Fibroblast of lung (primary cell): ENCODE results near the gene ITLN2. TPM values are rescaled to one million over a fixed set of nuclear protein-coding genes. Genes with fewer than 3 reads are reported as not detected.
"Not testable (repeated sequence)": the region's sequence is repeated elsewhere in the genome, so short reads cannot be mapped to it uniquely, and the experiment has no call there.

Experiments
- DNase-seq, 2 donors: peaks; one replicate each; pipeline versions ENCODE4 v3.0.0 to v3.0.0-alpha.2; 2010; ENCODE audit warnings: low read depth in 2 of 2
- H2AFZ ChIP-seq: 2 replicates; pipeline ENCODE4 v1.5.1; 2012; ENCODE audit warnings: low read length, control low read depth, inconsistent platforms
- H3K27ac ChIP-seq: 2 replicates; pipeline ENCODE4 v1.5.1; 2011; ENCODE audit warnings: low read length, control low read depth; ENCODE audit not compliant: insufficient read depth
- H3K27me3 ChIP-seq: 2 replicates; pipeline ENCODE4 v1.5.1; 2011; ENCODE audit warnings: mild to moderate bottlenecking, low read length; ENCODE audit not compliant: control insufficient read depth, insufficient read depth
- H3K36me3 ChIP-seq: 2 replicates; pipeline ENCODE4 v1.5.1; 2011; ENCODE audit warnings: low read length; ENCODE audit not compliant: control insufficient read depth, insufficient read depth
- H3K4me1 ChIP-seq: 2 replicates; pipeline ENCODE4 v1.5.1; 2011; ENCODE audit warnings: low read length; ENCODE audit not compliant: control insufficient read depth, insufficient read depth; ENCODE audit errors: extremely low read depth
- H3K4me2 ChIP-seq: 2 replicates; pipeline ENCODE4 v1.5.1; 2011; ENCODE audit warnings: low read length, control low read depth; ENCODE audit not compliant: insufficient read depth; ENCODE audit errors: extremely low read depth
- H3K4me3 ChIP-seq, 4 experiments: fragments of 200-600 bp in 1 of 4; sonication (generic) in 1 of 4; replicated peaks in 1 of 4; 2 replicates each; pipeline ENCODE4 v1.5.1; 2011 to 2016; ENCODE audit warnings: low read length in 4 of 4, low read depth in 3 of 4, mild to moderate bottlenecking in 3 of 4, control low read depth in 2 of 4, inconsistent platforms in 1 of 4, mixed read lengths in 1 of 4; ENCODE audit not compliant: insufficient read depth in 1 of 4; ENCODE audit errors: control extremely low read depth in 1 of 4
- H3K79me2 ChIP-seq: 2 replicates; pipeline ENCODE4 v1.5.1; 2012; ENCODE audit warnings: mild to moderate bottlenecking, low read length, inconsistent platforms; ENCODE audit not compliant: control insufficient read depth, insufficient read depth
- H3K9ac ChIP-seq: 2 replicates; pipeline ENCODE4 v1.5.1; 2011; ENCODE audit warnings: mild to moderate bottlenecking, low read length, control low read depth; ENCODE audit not compliant: insufficient read depth
- H3K9me3 ChIP-seq: 2 replicates; pipeline ENCODE4 v1.5.1; 2012; ENCODE audit warnings: low read depth, low read length; ENCODE audit not compliant: control insufficient read depth, insufficient read depth
- H4K20me1 ChIP-seq: 2 replicates; pipeline ENCODE4 v1.5.1; 2011; ENCODE audit warnings: low read length; ENCODE audit not compliant: control insufficient read depth, insufficient read depth; ENCODE audit errors: extremely low read depth
- EZH2 ChIP-seq: IDR thresholded peaks from 2 replicates; pipeline ENCODE4 v1.5.1; 2012; ENCODE audit warnings: low read length, control low read depth, mild to moderate bottlenecking; ENCODE audit errors: missing control alignments
- polyA plus RNA-seq, 2 donors: library from polyadenylated mRNA; depleted of rRNA in 1 of 2; stranded (reverse) in 1 of 2; unstranded in 1 of 2; fragments of >200 nt; gene quantifications; 2 replicates each; pipeline ENCODE4 v1.2.1, GENCODE V29; 2011 to 2012; ENCODE audit warnings: missing spikeins in 1 of 2
- total RNA-seq: library from RNA; depleted of rRNA; stranded (reverse); fragments of >200 nt; gene quantifications from 2 replicates; pipeline ENCODE4 v1.2.1, GENCODE V29; 2014
- TF ChIP-seq, protein P1 (sequence below), 2 donors: IDR thresholded peaks in 1 of 2; conservative IDR thresholded peaks in 1 of 2; 1 replicate in 1 of 2; 2 replicates in 1 of 2; pipeline ENCODE4 v1.5.1; 2011 to 2012; ENCODE audit warnings: low read length in 2 of 2, control low read depth in 1 of 2, inconsistent platforms in 1 of 2, low read depth in 1 of 2, mild to moderate bottlenecking in 1 of 2

ITLN2 gene
- total and polyA plus RNA-seq, 2 donors (not counting 1 experiment from before 2014, with no cell fraction given): not detected

DNA sequence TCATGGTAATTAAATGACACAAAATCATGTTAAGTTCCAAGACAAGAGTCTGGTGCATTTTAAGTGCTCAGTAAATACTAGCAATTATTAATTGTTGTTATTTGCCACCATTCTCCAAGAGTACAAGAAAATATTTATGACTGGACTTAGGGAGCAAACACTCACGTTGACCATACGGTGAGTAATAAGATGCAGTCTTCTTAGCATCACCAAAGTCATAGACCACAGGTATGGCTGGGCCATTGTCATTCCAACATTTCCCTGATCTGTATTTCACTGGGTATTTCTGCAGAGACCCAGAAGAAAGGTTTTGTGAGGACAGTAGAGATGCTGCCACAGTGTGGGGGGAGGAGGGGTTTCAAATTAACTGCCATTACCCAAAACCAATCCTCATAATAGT is 4.7 kb downstream of the ITLN2 start:
- H3K4me2 ChIP-seq: no peak overlapping the region

DNA sequence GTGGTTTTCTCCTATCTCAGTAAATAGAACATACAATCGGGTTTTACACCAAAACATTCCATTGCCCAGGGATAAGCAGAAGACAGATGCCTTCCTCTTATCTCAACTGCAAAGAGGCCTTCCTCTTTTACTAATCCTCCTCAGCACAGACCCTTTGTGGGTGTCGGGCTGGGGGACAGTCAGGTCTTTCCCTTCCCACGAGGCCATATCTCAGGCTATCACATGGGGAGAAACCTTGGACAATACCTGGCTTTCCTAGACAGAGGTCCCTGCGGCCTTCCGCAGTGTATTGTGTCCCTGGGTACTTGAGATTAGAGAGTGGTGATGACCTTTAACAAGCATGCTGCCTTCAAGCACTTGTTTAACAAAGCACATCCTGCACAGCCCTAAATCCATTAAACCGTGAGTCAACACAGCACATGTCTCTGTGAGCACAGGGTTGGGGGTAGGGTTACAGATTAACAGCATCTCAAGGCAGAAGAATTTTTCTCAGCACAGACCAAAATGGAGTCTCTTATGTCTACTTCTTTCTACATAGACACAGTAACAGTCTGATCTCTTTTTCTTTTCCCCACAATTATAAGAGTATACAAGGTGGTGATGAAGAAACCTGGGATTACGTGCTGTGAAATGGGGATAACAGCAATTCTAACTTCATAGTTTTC is 5.3 kb downstream of the ITLN2 start:
- not testable (repeated sequence) for H3K9me3 ChIP-seq, H3K4me1 ChIP-seq, H3K27me3 ChIP-seq, DNase-seq, H3K9ac ChIP-seq, H3K4me2 ChIP-seq, H2AFZ ChIP-seq, H4K20me1 ChIP-seq, H3K27ac ChIP-seq, H3K79me2 ChIP-seq, H3K36me3 ChIP-seq, H3K4me3 ChIP-seq

More for the DNA sequence above, 4.7 kb downstream of the ITLN2 start:
- no peaks in the 10 kb centered on the region for H3K36me3 ChIP-seq
- H3K9ac ChIP-seq: no peak overlapping the region
- H2AFZ ChIP-seq: no peak overlapping the region
- no peaks in the 10 kb centered on the region for H3K9me3 ChIP-seq
- TF ChIP-seq, protein P1, sequence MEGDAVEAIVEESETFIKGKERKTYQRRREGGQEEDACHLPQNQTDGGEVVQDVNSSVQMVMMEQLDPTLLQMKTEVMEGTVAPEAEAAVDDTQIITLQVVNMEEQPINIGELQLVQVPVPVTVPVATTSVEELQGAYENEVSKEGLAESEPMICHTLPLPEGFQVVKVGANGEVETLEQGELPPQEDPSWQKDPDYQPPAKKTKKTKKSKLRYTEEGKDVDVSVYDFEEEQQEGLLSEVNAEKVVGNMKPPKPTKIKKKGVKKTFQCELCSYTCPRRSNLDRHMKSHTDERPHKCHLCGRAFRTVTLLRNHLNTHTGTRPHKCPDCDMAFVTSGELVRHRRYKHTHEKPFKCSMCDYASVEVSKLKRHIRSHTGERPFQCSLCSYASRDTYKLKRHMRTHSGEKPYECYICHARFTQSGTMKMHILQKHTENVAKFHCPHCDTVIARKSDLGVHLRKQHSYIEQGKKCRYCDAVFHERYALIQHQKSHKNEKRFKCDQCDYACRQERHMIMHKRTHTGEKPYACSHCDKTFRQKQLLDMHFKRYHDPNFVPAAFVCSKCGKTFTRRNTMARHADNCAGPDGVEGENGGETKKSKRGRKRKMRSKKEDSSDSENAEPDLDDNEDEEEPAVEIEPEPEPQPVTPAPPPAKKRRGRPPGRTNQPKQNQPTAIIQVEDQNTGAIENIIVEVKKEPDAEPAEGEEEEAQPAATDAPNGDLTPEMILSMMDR (conservative IDR thresholded peaks at IDR 0.05 in 1 of 2, IDR thresholded peaks at IDR 0.05 in 1 of 2; ENCODE audit: low read depth in 1 of 2, low read length in 2 of 2): no peak
- TF ChIP-seq EZH2: no peak
- H4K20me1 ChIP-seq: no peaks in the 10 kb centered on the region
- DNase-seq: no peak
- H3K4me3 ChIP-seq: no peak overlapping the region
- no peaks in the 10 kb centered on the region for H3K4me1 ChIP-seq
- H3K27me3 ChIP-seq: no peaks in the 10 kb centered on the region
- H3K27ac ChIP-seq: no peak overlapping the region
- H3K79me2 ChIP-seq: no peaks in the 10 kb centered on the region

DNA sequence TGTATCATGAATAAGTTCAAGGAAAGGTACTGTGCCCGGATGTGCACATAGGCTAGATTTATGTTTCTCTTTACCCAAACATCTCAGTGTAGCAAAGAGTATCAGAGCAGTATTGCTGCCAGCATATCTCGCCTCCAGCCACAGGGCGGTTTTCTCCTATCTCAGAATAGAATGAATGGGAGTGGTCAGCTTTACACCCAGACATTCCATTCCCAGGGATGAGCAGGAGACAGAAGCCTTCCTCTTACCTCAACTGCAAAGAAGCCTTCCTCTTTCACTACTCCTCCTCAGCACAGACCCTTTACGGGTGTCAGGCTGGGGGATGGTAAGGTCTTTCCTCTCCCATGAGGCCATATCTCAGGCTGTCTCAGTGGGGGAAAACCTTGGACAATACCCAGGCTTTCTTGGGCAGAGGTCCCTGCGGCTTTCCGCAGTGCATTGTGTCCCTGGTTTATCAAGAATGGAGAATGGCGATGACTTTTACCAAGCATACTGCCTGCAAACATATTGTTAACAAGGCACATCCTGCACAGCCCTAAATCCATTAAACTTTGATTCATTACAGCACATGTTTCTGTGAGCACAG is 7.3 kb downstream of the ITLN2 start:
- H3K9me3 ChIP-seq, H3K27ac ChIP-seq, H2AFZ ChIP-seq, H3K9ac ChIP-seq, H3K27me3 ChIP-seq, H4K20me1 ChIP-seq, DNase-seq, H3K79me2 ChIP-seq, H3K4me3 ChIP-seq, H3K4me1 ChIP-seq, H3K36me3 ChIP-seq, H3K4me2 ChIP-seq: not testable (repeated sequence)

DNA sequence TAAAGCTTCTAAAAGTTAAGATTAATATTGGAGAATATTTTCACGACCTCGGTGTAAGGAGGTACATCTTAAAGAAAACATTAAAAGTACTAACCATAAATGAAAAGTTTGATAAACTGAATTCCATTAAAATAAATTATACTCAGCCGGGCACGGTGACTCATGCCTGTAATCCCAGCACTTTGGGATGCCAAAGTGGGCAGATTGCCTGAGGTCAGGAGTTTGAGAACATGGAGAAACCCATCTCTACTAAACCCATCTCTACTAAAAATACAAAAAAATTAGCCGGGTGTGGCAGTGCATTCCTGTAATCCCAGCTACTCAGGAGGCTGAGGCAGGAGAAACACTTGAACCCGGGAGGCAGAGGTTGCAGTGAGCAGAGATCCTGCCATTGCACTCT is 8.7 kb downstream of the ITLN2 start:
- H2AFZ ChIP-seq, H3K4me2 ChIP-seq, H3K9ac ChIP-seq, H3K27ac ChIP-seq, H3K4me1 ChIP-seq, H3K79me2 ChIP-seq, H3K27me3 ChIP-seq, H3K9me3 ChIP-seq, H3K36me3 ChIP-seq, H4K20me1 ChIP-seq, DNase-seq, H3K4me3 ChIP-seq: not testable (repeated sequence)
